ENCODE results near the gene LEF1. TPM values are rescaled to one million over a fixed set of nuclear protein-coding genes. Genes with fewer than 3 reads are reported as not detected.

Gene LEF1
- total RNA-seq, 1 donor from 2014 or later = 12.5 TPM

- Histone ChIP-seq H3K27me3 (no peaks in the 10 kb centered on the region), H3K4me1 (no peaks in the 10 kb centered on the region), H3K4me3 (no peak overlapping the region), H3K27ac (no peak overlapping the region), H3K36me3 (no peaks in the 10 kb centered on the region), H3K9me3 (no peaks in the 10 kb centered on the region)
- TF ChIP-seq CTCF (IDR thresholded peaks at IDR 0.05) (no peak), POLR2AphosphoS5 (IDR thresholded peaks at IDR 0.05; ENCODE audit: insufficient read depth in 1 of 2, low read depth in 1 of 2) (no peak), POLR2A (IDR thresholded peaks at IDR 0.05) (no peak)
- intact Hi-C loops (cut with DNase I) = no loop called here
- DNase-seq (ENCODE audit: extremely low spot score in 2 of 2) = no peak
Measured at GRCh38 chr4:108191269-108191914, 22.7 kb upstream of the LEF1 start.

- Histone ChIP-seq H3K36me3 (no peaks in the 10 kb centered on the region), H3K9me3 (no peaks in the 10 kb centered on the region), H3K4me1 (no peaks in the 10 kb centered on the region), H3K4me3 (no peak overlapping the region), H3K27ac (no peak overlapping the region), H3K27me3 (no peaks in the 10 kb centered on the region)
- TF ChIP-seq POLR2AphosphoS5 (IDR thresholded peaks at IDR 0.05; ENCODE audit: insufficient read depth in 1 of 2, low read depth in 1 of 2) (no peak), POLR2A (IDR thresholded peaks at IDR 0.05) (no peak), CTCF (IDR thresholded peaks at IDR 0.05) (no peak)
- intact Hi-C loops (cut with DNase I) = no loop called here
- no peak for DNase-seq (ENCODE audit: extremely low spot score in 2 of 2)
Measured at GRCh38 chr4:108188770-108189169, 20.0 kb upstream of the LEF1 start.

GRCh38 chr4:108185252-108185651, 16.5 kb upstream of the LEF1 start:
- H3K36me3 ChIP-seq = no peaks in the 10 kb centered on the region
- intact Hi-C loops (cut with DNase I) = no loop called here
- no peak for DNase-seq (ENCODE audit: extremely low spot score in 2 of 2)

GRCh38 chr4:108184453-108185049, 15.8 kb upstream of the LEF1 start:
- Histone ChIP-seq H3K27ac (no peak overlapping the region), H3K27me3 (no peaks in the 10 kb centered on the region), H3K36me3 (no peaks in the 10 kb centered on the region), H3K4me1 (no peaks in the 10 kb centered on the region), H3K9me3 (no peaks in the 10 kb centered on the region), H3K4me3 (no peak overlapping the region)
- TF ChIP-seq CTCF (IDR thresholded peaks at IDR 0.05) (no peak), POLR2A (IDR thresholded peaks at IDR 0.05) (no peak), POLR2AphosphoS5 (IDR thresholded peaks at IDR 0.05; ENCODE audit: insufficient read depth in 1 of 2, low read depth in 1 of 2) (no peak)
- no peak for DNase-seq (ENCODE audit: extremely low spot score in 2 of 2)
- intact Hi-C loops (cut with DNase I) = no loop called here

More at GRCh38 chr4:108185252-108185651, 16.5 kb upstream of the LEF1 start:
- Histone ChIP-seq H3K4me3 (no peak overlapping the region), H3K27ac (no peak overlapping the region), H3K27me3 (no peaks in the 10 kb centered on the region), H3K9me3 (no peaks in the 10 kb centered on the region), H3K4me1 (no peaks in the 10 kb centered on the region)
- TF ChIP-seq CTCF (IDR thresholded peaks at IDR 0.05) (no peak), POLR2AphosphoS5 (IDR thresholded peaks at IDR 0.05; ENCODE audit: insufficient read depth in 1 of 2, low read depth in 1 of 2) (no peak), POLR2A (IDR thresholded peaks at IDR 0.05) (no peak)

GRCh38 chr4:108181704-108182103, 13.0 kb upstream of the LEF1 start:
- Histone ChIP-seq H3K4me3 (no peak overlapping the region), H3K9me3 (no peaks in the 10 kb centered on the region), H3K4me1 (no peaks in the 10 kb centered on the region), H3K27me3 (no peaks in the 10 kb centered on the region), H3K36me3 (no peaks in the 10 kb centered on the region), H3K27ac (no peak overlapping the region)
- intact Hi-C loops (cut with DNase I) = no loop called here
- TF ChIP-seq POLR2A (IDR thresholded peaks at IDR 0.05) = no peak
- no peak for TF ChIP-seq CTCF (IDR thresholded peaks at IDR 0.05)
- TF ChIP-seq POLR2AphosphoS5 (IDR thresholded peaks at IDR 0.05; ENCODE audit: insufficient read depth in 1 of 2, low read depth in 1 of 2) = no peak
- DNase-seq (ENCODE audit: extremely low spot score in 2 of 2) = no peak
